HepG2 (cell line): ENCODE results near the gene USP40. TPM values are rescaled to one million over a fixed set of nuclear protein-coding genes. Genes with fewer than 3 reads are reported as not detected.

ENCODE experiments used
- ATAC-seq: fragments of 200-7000 bp; cut with Tn5 transposase; 3 replicates; pipeline ENCODE4 v1.9.1; 2020; ENCODE audit warnings: mild to moderate bottlenecking, moderate library complexity
- BruUV-seq: library from RNA; stranded (reverse); fragments of 400-500 nt; replicated peaks from 2 replicates; lab custom pipeline; 2021; lab: Mats Ljungman, UMichigan
- CTCF ChIA-PET: fragments of 300-600 bp; formaldehyde crosslinking; extraction: SDS; loops from one replicate; lab custom pipeline; 2021; ENCODE audit warnings: low total read pairs, inconsistent platforms, low intra/inter-chr PET ratio; lab: Yijun Ruan, JAX
- POLR2A ChIA-PET: fragments of 350-600 bp; sonication (Branson Sonifier 250); formaldehyde crosslinking; loops from one replicate; lab custom pipeline; 2020; ENCODE audit warnings: antibody characterized with exemption, inconsistent platforms; lab: Yijun Ruan, JAX
- DNase-seq: peaks from one replicate; pipeline ENCODE4 v3.0.0-alpha.2; 2015; ENCODE audit warnings: low spot score
- FAIRE-seq: peaks from 3 replicates; lab custom pipeline; 2011; peaks lifted over from hg19 to GRCh38; lab: Jason Lieb, UNC
- H2AFZ ChIP-seq: one replicate; pipeline ENCODE4 v1.6.1; 2011; ENCODE audit warnings: low read length, inconsistent platforms
- H3K27ac ChIP-seq: fragments of 300-600 bp; 3 replicates; pipeline ENCODE4 v1.8.0; 2011; ENCODE audit warnings: mixed run types, mild to moderate bottlenecking, mixed read lengths, low read length, inconsistent platforms; ENCODE audit not compliant: insufficient read depth; ENCODE audit errors: extremely low read length
- H3K27me3 ChIP-seq, 2 experiments: fragments of 200-600 bp in 1 of 2; 2 replicates in 1 of 2; 3 replicates in 1 of 2; pipeline versions ENCODE4 v1.6.0 to v1.8.0; 2011; ENCODE audit warnings: low read length in 2 of 2, mild to moderate bottlenecking in 2 of 2, moderate library complexity in 2 of 2, inconsistent platforms in 1 of 2; ENCODE audit not compliant: insufficient read depth in 2 of 2, control insufficient read depth in 1 of 2
- H3K36me3 ChIP-seq, 2 experiments: fragments of 200-600 bp in 1 of 2; replicated peaks in 1 of 2; 2 replicates in 1 of 2; 3 replicates in 1 of 2; pipeline versions ENCODE4 v1.5.1 to v1.8.0; 2011; ENCODE audit warnings: low read length in 2 of 2, inconsistent platforms in 1 of 2; ENCODE audit not compliant: insufficient read depth in 2 of 2, control insufficient read depth in 1 of 2
- H3K4me1 ChIP-seq: 2 replicates; pipeline ENCODE4 v1.5.1; 2012; ENCODE audit warnings: low read length, inconsistent platforms; ENCODE audit not compliant: insufficient read depth
- H3K4me2 ChIP-seq: 2 replicates; pipeline ENCODE4 v1.6.0; 2011; ENCODE audit warnings: low read depth, low read length, inconsistent platforms
- H3K4me3 ChIP-seq, 3 experiments: fragments of 200-600 bp in 1 of 3; sonication (generic), shearing (Covaris generic) in 1 of 3; replicated peaks in 1 of 3; 2 replicates each; pipeline ENCODE4 v1.5.1; 2011 to 2016; ENCODE audit warnings: low read length in 3 of 3, inconsistent platforms in 2 of 3, low read depth in 2 of 3, mild to moderate bottlenecking in 2 of 3, control low read depth in 1 of 3, mixed read lengths in 1 of 3; ENCODE audit not compliant: insufficient read depth in 1 of 3
- H3K79me2 ChIP-seq: one replicate; pipeline ENCODE4 v1.6.1; 2011; ENCODE audit warnings: low read length, inconsistent platforms; ENCODE audit not compliant: insufficient read depth
- H3K9ac ChIP-seq: 2 replicates; pipeline ENCODE4 v1.6.0; 2011; ENCODE audit warnings: mild to moderate bottlenecking, low read depth, low read length, inconsistent platforms; ENCODE audit not compliant: insufficient read depth
- H3K9me3 ChIP-seq: 2 replicates; pipeline ENCODE4 v1.5.1; 2012; ENCODE audit warnings: mild to moderate bottlenecking, low read length
- H4K20me1 ChIP-seq: 2 replicates; pipeline ENCODE4 v1.6.0; 2011; ENCODE audit warnings: inconsistent platforms, mild to moderate bottlenecking, low read length, moderate library complexity; ENCODE audit not compliant: insufficient read depth
- AGO2 ChIP-seq: fragments of 200-400 bp; formaldehyde crosslinking; optimal IDR thresholded peaks from 2 replicates; pipeline ENCODE3; 2017; ENCODE audit warnings: mild to moderate bottlenecking, low read depth, low read length, moderate library complexity
- EP300 ChIP-seq, 3 experiments: sonication (generic) in 1 of 3; formaldehyde crosslinking in 1 of 3; IDR thresholded peaks; 2 replicates each; pipeline versions ENCODE4 v1.5.1 to v1.6.1; 2011 to 2020; ENCODE audit warnings: low read depth in 2 of 3, low read length in 2 of 3, borderline replicate concordance in 1 of 3, improper control_type of control experiment in 1 of 3, mild to moderate bottlenecking in 1 of 3, missing genetic modification reagents in 1 of 3, moderate library complexity in 1 of 3
- GABPA ChIP-seq, 2 experiments: IDR thresholded peaks; 2 replicates each; pipeline ENCODE4 v1.6.1; 2011 to 2016; ENCODE audit warnings: low read depth in 2 of 2, low read length in 1 of 2, missing biosample characterization in 1 of 2, missing genetic modification characterization in 1 of 2
- LCORL ChIP-seq, 2 experiments: fragments of 450-650 bp in 1 of 2; sonication (generic) in 1 of 2; formaldehyde crosslinking in 1 of 2; IDR thresholded peaks; 2 replicates each; pipeline versions ENCODE4 v1.5.0 to v1.6.1; 2017 to 2020; ENCODE audit warnings: antibody characterized with exemption in 1 of 2, missing genetic modification reagents in 1 of 2
- MTA1 ChIP-seq: sonication (generic); formaldehyde crosslinking; IDR thresholded peaks from 2 replicates; pipeline ENCODE4 v1.4.0; 2020; ENCODE audit warnings: missing genetic modification reagents, mild to moderate bottlenecking, borderline replicate concordance
- NKX3-1 ChIP-seq: sonication (generic); formaldehyde crosslinking; IDR thresholded peaks from 2 replicates; pipeline ENCODE4 v1.5.0; 2020; ENCODE audit warnings: missing genetic modification reagents
- WGBS: methylation state at CpG from one replicate; pipeline ENCODE4 v1.1.6; 2017; ENCODE audit warnings: low lambda C conversion rate; 5-methylcytosine and 5-hydroxymethylcytosine counted together
- in situ Hi-C: cut with HindIII; loops from 2 replicates; pipeline ENCODE4 v1.10.0; 2017; ENCODE audit warnings: low pct_unique_long_range_greater_than_20kb; ENCODE audit not compliant: extremely low pct_ligation_motif_present
- intact Hi-C: fragments of 100-400 bp; cut with micrococcal nuclease; formaldehyde crosslinking; loops from one replicate; pipeline ENCODE4 v1.10.0; 2022; ENCODE audit not compliant: unreplicated experiment
- polyA plus RNA-seq, 8 experiments: library from polyadenylated mRNA; depleted of rRNA in 3 of 8; stranded (reverse) in 7 of 8; unstranded in 1 of 8; fragments of >200 nt; fragmentation: Illumina TruSeq in 4 of 8; extraction: Trizol in 4 of 8; gene quantifications; 2 replicates each; pipeline versions ENCODE4 v1.2.1 to v1.2.3, GENCODE V29; 2011 to 2016; ENCODE audit warnings: low read depth in 4 of 8, missing spikeins in 1 of 8, mixed read lengths in 1 of 8; ENCODE audit not compliant: insufficient read depth in 1 of 8
- total RNA-seq, 5 experiments: library from RNA; depleted of rRNA; stranded (reverse); fragments of >200 nt; fragmentation: Illumina TruSeq; extraction: Trizol; gene quantifications; 2 replicates each; pipeline ENCODE4 v1.2.3, GENCODE V29; 2016; ENCODE audit warnings: low read depth in 1 of 5

USP40 gene
- total and polyA plus RNA-seq, 2 of the 13 experiments (the other 11 are each of a cell fraction or from before 2014, with no cell fraction given): 41.0 to 46.3 TPM

DNA sequence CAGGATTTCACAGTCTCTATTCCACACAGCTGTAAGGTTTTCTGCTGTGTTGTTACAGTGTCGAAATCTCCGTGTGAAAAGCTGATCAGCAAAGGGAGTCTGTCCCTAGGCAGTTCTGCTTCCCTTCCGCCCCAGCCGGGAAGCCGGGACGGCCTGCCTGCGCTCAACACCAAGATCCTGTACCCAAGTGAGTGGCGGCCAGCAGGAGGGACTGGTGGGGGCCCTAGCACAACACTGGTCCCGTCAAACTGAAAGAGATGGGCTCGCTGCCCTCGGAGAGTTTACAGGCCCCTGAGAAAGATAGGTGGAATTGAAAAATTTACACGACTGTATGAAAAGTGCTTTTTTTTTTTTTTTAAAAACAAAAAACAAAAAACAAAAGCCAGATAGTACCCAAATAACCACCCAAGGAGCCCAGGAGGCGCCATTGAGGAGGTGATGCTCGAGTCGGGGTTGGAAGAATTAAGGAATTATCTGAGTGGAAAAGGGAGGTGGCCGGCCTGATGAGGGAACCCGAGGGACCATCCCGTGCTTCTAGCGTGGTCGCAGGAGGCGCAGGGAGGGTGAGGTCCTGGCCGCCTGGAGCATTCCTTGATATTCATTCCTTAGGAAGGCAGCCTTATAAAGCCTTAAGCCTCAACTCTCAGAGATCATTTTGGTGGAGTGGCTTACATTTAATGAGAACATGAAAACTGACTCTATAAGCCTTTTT, 115.6 kb downstream of the USP40 start:
- H3K36me3 ChIP-seq: peaks cover 55 to 91% of the 10 kb centered on the region in 2 experiments
- 97% methylated on average over 22 of the region's 22 CpGs for WGBS
- no peaks in the 10 kb centered on the region for H3K79me2 ChIP-seq
- no peak overlapping the region for H3K4me3 ChIP-seq
- no peak for TF ChIP-seq EP300 (IDR thresholded peaks at IDR 0.05; ENCODE audit: low read depth in 2 of 2, low read length in 2 of 2)
- no peak for TF ChIP-seq EP300 (CRISPR knock-in tag; IDR thresholded peaks at IDR 0.05; ENCODE audit: borderline replicate concordance)
- TF ChIP-seq GABPA (IDR thresholded peaks at IDR 0.05; ENCODE audit: low read depth, low read length): 0 out of 2 replicates have a peak, but pooled peaks have one; percentile 1
- no peak for TF ChIP-seq GABPA (CRISPR knock-in tag; IDR thresholded peaks at IDR 0.05; ENCODE audit: low read depth)
- TF ChIP-seq LCORL (IDR thresholded peaks at IDR 0.05): no peak
- no peak for TF ChIP-seq LCORL (CRISPR knock-in tag; IDR thresholded peaks at IDR 0.05)
- TF ChIP-seq, all 625 proteins: peak for 1
- Histone ChIP-seq H3K9me3 (no peaks in the 10 kb centered on the region), H3K4me1 (peaks cover 10% of the 10 kb centered on the region), H2AFZ (no peak overlapping the region), H3K27me3 (no peaks in the 10 kb centered on the region), H3K27ac (no peak overlapping the region), H3K9ac (no peak overlapping the region), H4K20me1 (no peaks in the 10 kb centered on the region), H3K4me2 (no peak overlapping the region)
- ChIA-PET CTCF (no interaction called here), POLR2A (no interaction called here)
- BruUV-seq: no TSS peak
- FAIRE-seq (no peak), ATAC-seq (no peak), DNase-seq (no peak)
- intact Hi-C loops: no loop called here
- in situ Hi-C loops: no loop called here

DNA sequence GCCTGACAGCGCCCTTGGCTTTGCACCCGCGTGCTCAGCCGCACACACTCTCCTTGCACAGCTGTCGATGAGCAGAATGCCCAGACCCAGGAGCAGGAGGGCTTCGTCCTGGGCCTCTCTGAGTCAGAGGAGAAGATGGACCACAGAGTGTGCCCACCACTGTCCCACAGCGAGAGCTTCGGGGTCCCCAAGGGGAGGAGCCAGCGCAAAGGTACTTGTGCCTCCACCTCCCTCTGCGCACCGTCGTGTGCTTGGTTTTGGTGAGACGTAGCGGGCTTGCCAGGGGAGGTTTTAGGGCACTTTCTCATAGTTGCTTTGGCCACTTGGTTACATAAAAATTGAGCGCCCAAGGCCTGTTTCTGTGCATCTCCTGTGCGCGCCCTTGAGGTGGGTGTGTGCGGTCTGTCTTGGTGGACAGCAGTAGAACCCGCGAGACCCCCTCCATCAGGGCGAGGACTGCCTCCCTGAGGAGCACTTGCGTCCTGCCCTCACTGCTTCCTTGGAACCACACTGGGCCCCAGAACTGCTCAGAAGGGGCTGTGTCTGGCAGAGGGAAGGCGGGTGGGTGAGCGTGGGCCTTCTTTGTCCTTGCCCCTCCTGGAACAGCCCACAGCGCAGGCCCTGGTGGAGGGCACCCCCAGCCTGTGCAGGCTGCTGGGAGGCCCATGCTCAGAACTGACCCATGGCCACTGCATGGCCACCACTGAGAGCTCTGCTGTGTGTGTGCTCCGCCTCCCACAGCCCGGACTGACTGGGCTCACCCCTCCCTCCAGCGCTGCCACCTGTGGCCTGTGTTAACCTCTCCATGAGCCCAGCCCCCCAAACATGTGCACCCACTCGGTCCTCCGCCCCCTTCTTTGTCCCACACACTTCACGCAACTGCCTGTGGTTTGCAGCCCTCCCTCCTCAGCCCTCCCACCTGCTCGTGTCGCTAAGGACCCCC, 116.4 kb downstream of the USP40 start:
- ATAC-seq (no peak), DNase-seq (no peak), FAIRE-seq (no peak)
- Histone ChIP-seq H3K4me3 (no peak overlapping the region), H3K4me1 (peaks cover 10% of the 10 kb centered on the region), H4K20me1 (no peaks in the 10 kb centered on the region), H3K36me3 (peaks cover 58 to 91% of the 10 kb centered on the region in 2 experiments), H3K9ac (no peak overlapping the region), H3K27ac (no peak overlapping the region), H3K27me3 (no peaks in the 10 kb centered on the region), H3K79me2 (no peaks in the 10 kb centered on the region), H3K9me3 (no peaks in the 10 kb centered on the region), H3K4me2 (no peak overlapping the region), H2AFZ (no peak overlapping the region)
- in situ Hi-C loops: no loop called here
- POLR2A ChIA-PET: no interaction called here
- 96% methylated on average over 27 of the region's 33 CpGs for WGBS
- BruUV-seq: no TSS peak
- CTCF ChIA-PET: no interaction called here
- intact Hi-C loops: loop anchor here (5.0 to 10.0 kb wide), 3 partner anchors 95 to 385 kb away; partner anchors contain the start of genes DGKD and UGT1A5
- no peak for TF ChIP-seq NKX3-1 (CRISPR knock-in tag)
- TF ChIP-seq MTA1 (CRISPR knock-in tag): peak; percentile 47; the same call in 1 of the 2 replicates
- TF ChIP-seq AGO2: peak; percentile 37
